Gastroesophageal sphincter (tissue), 4 donors: ENCODE measurements around the gene ELOB. TPM values are rescaled to one million over a fixed set of nuclear protein-coding genes. Genes with fewer than 3 reads are reported as not detected.

ENCODE experiments used
- ATAC-seq: fragments of 150-250 bp; one replicate; pipeline ENCODE4 v1.9.1; 2016; ENCODE audit warnings: mild to moderate bottlenecking, moderate library complexity
- H3K27ac ChIP-seq, 4 donors: fragments of 200-600 bp; sonication (generic) in 3 of 4; 1 replicate in 3 of 4; 2 replicates in 1 of 4; pipeline ENCODE4 v1.5.1; 2016 to 2019
- H3K27me3 ChIP-seq: fragments of 200-600 bp; sonication (generic); one replicate; pipeline ENCODE4 v1.5.1; 2019
- H3K36me3 ChIP-seq, 2 donors: fragments of 200-600 bp; sonication (generic); one replicate each; pipeline ENCODE4 v1.5.1; 2019; ENCODE audit warnings: control low read depth in 1 of 2
- H3K4me1 ChIP-seq, 3 donors: fragments of 200-600 bp; sonication (generic); 1 replicate in 2 of 3; 2 replicates in 1 of 3; pipeline ENCODE4 v1.5.1; 2016 to 2019; ENCODE audit warnings: control low read depth in 2 of 3
- H3K4me3 ChIP-seq, 2 donors: fragments of 200-600 bp; sonication (generic); one replicate each; pipeline ENCODE4 v1.5.1; 2019; ENCODE audit warnings: mild to moderate bottlenecking in 1 of 2, moderate library complexity in 1 of 2
- H3K9me3 ChIP-seq, 3 donors: fragments of 200-600 bp; sonication (generic); one replicate each; pipeline ENCODE4 v1.5.1; 2017 to 2019; ENCODE audit warnings: control low read depth in 2 of 3
- CTCF ChIP-seq, 4 experiments: fragments of 200-600 bp in 2 of 4; fragments of 450-650 bp in 2 of 4; sonication (generic) in 1 of 4; IDR thresholded peaks; one replicate each; pipeline ENCODE4 v1.5.1; 2017 to 2019; ENCODE audit warnings: antibody characterized with exemption in 4 of 4, mild to moderate bottlenecking in 2 of 4, moderate library complexity in 2 of 4
- EP300 ChIP-seq: sonication (generic); formaldehyde crosslinking; IDR thresholded peaks from one replicate; pipeline ENCODE4 v1.6.1; 2017; ENCODE audit warnings: antibody characterized with exemption, mild to moderate bottlenecking
- POLR2A ChIP-seq, 2 donors: fragments of 450-650 bp; IDR thresholded peaks; one replicate each; pipeline ENCODE4 v1.6.1; 2017; ENCODE audit warnings: antibody characterized with exemption in 2 of 2, mild to moderate bottlenecking in 2 of 2, moderate library complexity in 1 of 2
- POLR2AphosphoS5 ChIP-seq: sonication (generic); formaldehyde crosslinking; IDR thresholded peaks from one replicate; pipeline ENCODE4 v1.6.1; 2017; ENCODE audit warnings: antibody characterized with exemption
- WGBS, 2 donors: methylation state at CpG; one replicate each; pipeline ENCODE4 v1.1.5; 2018; ENCODE audit warnings: low coverage in 1 of 2; 5-methylcytosine and 5-hydroxymethylcytosine counted together
- total RNA-seq, 4 donors: library from RNA; depleted of rRNA; stranded (reverse); fragments of >200 nt; gene quantifications; one replicate each; pipeline ENCODE4 v1.1.0, GENCODE V29; 2016

Gene ELOB
- total RNA-seq, 4 donors from 2014 or later: 216 to 269 (median 251) TPM

DNA sequence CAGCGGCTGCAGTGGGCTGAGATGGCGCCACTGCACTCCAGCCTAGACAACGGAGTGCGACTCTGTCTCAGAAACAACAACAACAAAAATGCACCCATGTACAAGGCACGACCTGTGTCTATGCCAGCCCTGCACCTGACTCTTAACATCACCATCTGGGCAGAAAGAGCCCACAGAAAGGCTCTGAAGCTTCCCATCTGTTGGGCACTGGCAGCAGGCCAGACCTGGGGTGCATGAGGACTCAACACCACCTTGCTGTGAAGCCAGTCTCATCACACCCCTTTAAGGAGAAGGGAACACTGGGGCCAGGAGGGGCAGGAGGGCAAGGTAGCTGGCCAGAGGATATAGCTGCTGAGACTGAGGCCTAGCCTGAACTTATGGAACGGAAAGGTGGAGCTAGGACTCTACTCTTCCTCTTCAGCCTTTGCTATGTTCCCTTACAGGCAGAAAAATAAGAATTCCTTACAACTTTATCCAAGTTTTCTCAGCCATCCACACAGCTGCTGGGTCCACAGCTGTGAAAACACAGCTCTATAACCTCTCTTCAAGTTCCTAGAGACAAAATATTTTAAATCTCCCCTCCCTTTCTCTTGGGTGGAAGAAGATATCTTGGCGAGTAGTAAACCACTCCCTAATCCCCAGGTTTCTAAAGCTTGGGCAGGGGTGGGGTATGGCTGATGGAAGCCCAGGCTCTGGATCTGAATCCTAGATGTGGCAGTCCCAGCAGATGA is 2.8 kb downstream of the ELOB start:
- WGBS, 2 donors: 74 to 76% methylated on average over 2 of the region's 7 CpGs
- no peaks in the 10 kb centered on the region for H3K9me3 ChIP-seq
- H3K27ac ChIP-seq: peak overlapping the region in 1 of 4 donors; percentile 100
- no peak for ATAC-seq
- no peaks in the 10 kb centered on the region for H3K27me3 ChIP-seq
- H3K4me3 ChIP-seq: no peak overlapping the region
- peaks cover 0 to 71% (median 27%) of the 10 kb centered on the region in 3 donors for H3K4me1 ChIP-seq
- peaks cover 0 to 62% of the 10 kb centered on the region in 2 donors for H3K36me3 ChIP-seq
- no peak for TF ChIP-seq EP300
- no peak for TF ChIP-seq CTCF (IDR thresholded peaks at IDR 0.05)
- TF ChIP-seq POLR2A (IDR thresholded peaks at IDR 0.05): no peak
- no peak for TF ChIP-seq POLR2AphosphoS5

- Histone ChIP-seq H3K27ac (peak overlapping the region in 2 of 4 donors; percentile 0 to 12), H3K36me3 (peaks cover 0 to 72% of the 10 kb centered on the region in 2 donors), H3K4me3 (no peak overlapping the region), H3K9me3 (no peaks in the 10 kb centered on the region), H3K27me3 (no peaks in the 10 kb centered on the region), H3K4me1 (peaks cover 0 to 71% (median 21%) of the 10 kb centered on the region in 3 donors)
- ATAC-seq: no peak
- 64 to 73% methylated on average over 2 to 6 of the region's 12 CpGs for WGBS, 2 donors
- TF ChIP-seq CTCF (IDR thresholded peaks at IDR 0.05) (no peak), POLR2A (IDR thresholded peaks at IDR 0.05) (no peak), EP300 (no peak), POLR2AphosphoS5 (no peak)
Measured at GRCh38 chr16:2773188-2773968, 3.7 kb downstream of the ELOB start.

- ATAC-seq: no peak
- H3K36me3 ChIP-seq: peaks cover 0 to 88% of the 10 kb centered on the region in 2 donors
- no peak overlapping the region for H3K4me3 ChIP-seq
- H3K9me3 ChIP-seq: no peaks in the 10 kb centered on the region
- H3K4me1 ChIP-seq: peaks cover 0 to 80% (median 17%) of the 10 kb centered on the region in 3 donors
- 56 to 73% methylated on average over 3 to 4 of the region's 18 CpGs for WGBS, 2 donors
- no peaks in the 10 kb centered on the region for H3K27me3 ChIP-seq
- H3K27ac ChIP-seq: peak overlapping the region in 2 of 4 donors; percentile 18 to 48
- TF ChIP-seq CTCF (IDR thresholded peaks at IDR 0.05) (no peak), POLR2A (IDR thresholded peaks at IDR 0.05) (no peak), POLR2AphosphoS5 (no peak), EP300 (no peak)
Measured at GRCh38 chr16:2771496-2772402, 5.3 kb downstream of the ELOB start.

DNA sequence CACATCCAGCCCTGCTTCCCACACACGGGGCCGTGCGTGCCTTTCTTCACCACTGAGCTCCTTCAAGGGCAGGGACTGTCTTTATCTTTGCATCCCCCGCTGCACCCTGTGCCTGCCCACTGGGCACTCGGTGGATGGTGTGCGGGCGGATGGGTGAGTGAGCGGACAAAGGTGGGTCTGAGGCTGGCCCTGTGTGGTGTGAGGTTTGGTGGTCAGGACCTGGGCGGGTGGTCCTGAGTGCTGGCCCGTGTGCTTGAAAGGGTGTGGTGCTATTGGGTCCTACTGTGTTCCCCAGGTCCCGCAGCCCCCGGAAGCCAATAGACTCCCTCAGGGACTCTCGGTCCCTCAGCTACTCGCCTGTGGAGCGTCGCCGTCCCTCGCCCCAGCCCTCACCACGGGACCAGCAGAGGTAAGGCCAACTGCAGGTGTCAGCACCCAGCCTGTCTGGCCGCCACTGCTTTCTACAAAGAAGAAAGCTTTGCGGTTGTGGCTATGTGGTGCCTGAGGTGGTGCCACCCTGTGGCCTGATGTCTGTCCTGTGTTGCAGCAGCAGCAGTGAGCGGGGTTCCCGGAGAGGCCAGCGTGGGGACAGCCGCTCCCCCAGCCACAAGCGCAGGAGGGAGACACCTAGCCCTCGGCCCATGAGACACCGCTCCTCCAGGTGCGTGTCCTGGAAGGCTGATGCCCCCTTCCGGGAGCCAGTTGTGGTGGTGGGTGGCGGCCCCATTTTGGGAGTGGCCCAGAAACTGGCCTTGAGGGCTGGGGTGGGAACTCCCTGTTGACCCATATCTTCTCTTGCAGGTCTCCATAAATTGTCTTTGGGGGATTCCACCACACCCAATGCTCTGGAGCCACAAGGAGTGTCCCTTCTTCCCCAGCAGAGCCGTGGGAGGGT is 6.8 kb downstream of the ELOB start:
- peak overlapping the region in 3 of 4 donors; percentile 35 to 48 (median 40) for H3K27ac ChIP-seq

More for the DNA sequence above, 6.8 kb downstream of the ELOB start:
- peak; percentile 5 for ATAC-seq
- 66 to 73% methylated on average over 3 to 10 of the region's 32 CpGs for WGBS, 2 donors
- no peaks in the 10 kb centered on the region for H3K27me3 ChIP-seq
- no peak for TF ChIP-seq POLR2A (IDR thresholded peaks at IDR 0.05)
- TF ChIP-seq EP300: no peak
- no peak for TF ChIP-seq CTCF (IDR thresholded peaks at IDR 0.05)
- peak; percentile 14 for TF ChIP-seq POLR2AphosphoS5
- H3K36me3 ChIP-seq: peaks cover 0 to 99% of the 10 kb centered on the region in 2 donors
- H3K4me1 ChIP-seq: peaks cover 0 to 66% (median 7%) of the 10 kb centered on the region in 3 donors
- no peak overlapping the region for H3K4me3 ChIP-seq
- H3K9me3 ChIP-seq: no peaks in the 10 kb centered on the region
